OCI-LY7 (cell line): ENCODE results near the gene TARM1. TPM values are rescaled to one million over a fixed set of nuclear protein-coding genes. Genes with fewer than 3 reads are reported as not detected.

Experiments used
- BruUV-seq: library from RNA; stranded (reverse); fragments of 400-500 nt; replicated peaks from 2 replicates; lab custom pipeline; 2021; lab: Mats Ljungman, UMichigan
- CTCF ChIA-PET: fragments of 300-600 bp; sonication (Branson Sonifier 250); formaldehyde crosslinking; loops from one replicate; lab custom pipeline; 2022; ENCODE audit warnings: antibody characterized with exemption; ENCODE audit not compliant: unreplicated experiment; lab: Charles Lee
- POLR2A ChIA-PET: fragments of 300-600 bp; sonication (Branson Sonifier 250); formaldehyde crosslinking; loops from one replicate; lab custom pipeline; 2022; ENCODE audit warnings: antibody characterized with exemption; lab: Charles Lee
- DNase-seq: peaks from one replicate; pipeline ENCODE4 v3.0.0-alpha.2; 2015; ENCODE audit warnings: low spot score
- H2AFZ ChIP-seq: fragments of 200-600 bp; sonication (generic), shearing (Covaris generic); 2 replicates; pipeline ENCODE4 v1.6.1; 2014; ENCODE audit warnings: mild to moderate bottlenecking, antibody characterized with exemption, low read length, moderate library complexity
- H3K27ac ChIP-seq: fragments of 200-600 bp; sonication (generic); 2 replicates; pipeline ENCODE4 v1.5.1; 2014; ENCODE audit warnings: mixed run types, low read depth, mild to moderate bottlenecking, moderate library complexity, low read length, inconsistent platforms; ENCODE audit not compliant: poor library complexity, severe bottlenecking
- H3K36me3 ChIP-seq: fragments of 200-600 bp; sonication (generic); 2 replicates; pipeline ENCODE4 v1.6.1; 2014; ENCODE audit warnings: mild to moderate bottlenecking, antibody characterized with exemption, low read length, moderate library complexity, mixed read lengths; ENCODE audit not compliant: insufficient read depth
- H3K4me1 ChIP-seq: fragments of 200-600 bp; sonication (generic); 2 replicates; pipeline ENCODE4 v1.5.1; 2014; ENCODE audit warnings: mild to moderate bottlenecking, low read length; ENCODE audit not compliant: insufficient read depth, poor library complexity, severe bottlenecking
- H3K4me2 ChIP-seq: fragments of 200-600 bp; sonication (generic); 2 replicates; pipeline ENCODE4 v1.6.1; 2014; ENCODE audit warnings: mild to moderate bottlenecking, low read length
- H3K4me3 ChIP-seq: fragments of 200-600 bp; sonication (generic); 2 replicates; pipeline ENCODE4 v1.5.1; 2014; ENCODE audit warnings: mild to moderate bottlenecking, low read depth, low read length; ENCODE audit not compliant: poor library complexity, severe bottlenecking
- H3K79me2 ChIP-seq: fragments of 200-600 bp; sonication (generic); 2 replicates; pipeline ENCODE4 v1.6.1; 2016; ENCODE audit warnings: low read depth, mild to moderate bottlenecking, low read length, moderate library complexity, mixed read lengths; ENCODE audit not compliant: insufficient read depth
- H3K9me2 ChIP-seq: fragments of 200-600 bp; sonication (generic); 2 replicates; pipeline ENCODE4 v1.6.1; 2016; ENCODE audit warnings: mild to moderate bottlenecking, low read length, mixed read lengths; ENCODE audit not compliant: insufficient read depth
- H3K9me3 ChIP-seq: fragments of 200-600 bp; sonication (generic); 2 replicates; pipeline ENCODE4 v1.6.1; 2014; ENCODE audit warnings: mild to moderate bottlenecking, mixed run types, low read length, mixed read lengths
- H4K20me1 ChIP-seq: fragments of 200-600 bp; sonication (generic); 2 replicates; pipeline ENCODE4 v1.6.1; 2014; ENCODE audit warnings: mild to moderate bottlenecking, antibody characterized with exemption, low read length, moderate library complexity, mixed read lengths; ENCODE audit not compliant: insufficient read depth
- CTCF ChIP-seq: fragments of 200-600 bp; sonication (generic); conservative IDR thresholded peaks from 2 replicates; pipeline ENCODE4 v1.5.1; 2014; ENCODE audit warnings: mild to moderate bottlenecking, antibody characterized with exemption, low read length, moderate library complexity, mixed read lengths
- EZH2phosphoT487 ChIP-seq: fragments of 200-600 bp; sonication (generic); IDR thresholded peaks from 2 replicates; pipeline ENCODE4 v1.6.1; 2018; ENCODE audit warnings: low read depth, borderline replicate concordance, mild to moderate bottlenecking, mixed run types, antibody characterized with exemption, low read length, moderate library complexity, mixed read lengths
- intact Hi-C: fragments of 100-400 bp; cut with micrococcal nuclease; formaldehyde crosslinking; loops from one replicate; pipeline ENCODE4 v1.10.0; 2022; ENCODE audit not compliant: unreplicated experiment
- total RNA-seq, 2 experiments: library from RNA; depleted of rRNA in 1 of 2; stranded (reverse); fragments of >200 nt in 1 of 2; shearing (Covaris generic) in 1 of 2; gene quantifications; 2 replicates each; pipeline ENCODE4 v1.2.3, GENCODE V29; 2014 to 2022

Gene TARM1
- total RNA-seq, 2 experiments from 2014 or later, result not detected

GRCh38 chr19:54069470-54069869 is 11.7 kb downstream of the TARM1 start:
- intact Hi-C loops, result no loop called here
- Histone ChIP-seq H3K36me3 (no peaks in the 10 kb centered on the region), H3K4me2 (no peak overlapping the region), H3K9me3 (no peaks in the 10 kb centered on the region), H3K4me3 (no peak overlapping the region), H3K79me2 (no peaks in the 10 kb centered on the region), H3K9me2 (no peaks in the 10 kb centered on the region), H3K4me1 (no peaks in the 10 kb centered on the region), H3K27ac (no peak overlapping the region), H2AFZ (no peak overlapping the region), H4K20me1 (no peaks in the 10 kb centered on the region)
- ChIA-PET CTCF (no interaction called here), POLR2A (no interaction called here)
- no TSS peak for BruUV-seq
- no peak for TF ChIP-seq EZH2phosphoT487
- no peak for TF ChIP-seq CTCF
- DNase-seq, result no peak

DNA sequence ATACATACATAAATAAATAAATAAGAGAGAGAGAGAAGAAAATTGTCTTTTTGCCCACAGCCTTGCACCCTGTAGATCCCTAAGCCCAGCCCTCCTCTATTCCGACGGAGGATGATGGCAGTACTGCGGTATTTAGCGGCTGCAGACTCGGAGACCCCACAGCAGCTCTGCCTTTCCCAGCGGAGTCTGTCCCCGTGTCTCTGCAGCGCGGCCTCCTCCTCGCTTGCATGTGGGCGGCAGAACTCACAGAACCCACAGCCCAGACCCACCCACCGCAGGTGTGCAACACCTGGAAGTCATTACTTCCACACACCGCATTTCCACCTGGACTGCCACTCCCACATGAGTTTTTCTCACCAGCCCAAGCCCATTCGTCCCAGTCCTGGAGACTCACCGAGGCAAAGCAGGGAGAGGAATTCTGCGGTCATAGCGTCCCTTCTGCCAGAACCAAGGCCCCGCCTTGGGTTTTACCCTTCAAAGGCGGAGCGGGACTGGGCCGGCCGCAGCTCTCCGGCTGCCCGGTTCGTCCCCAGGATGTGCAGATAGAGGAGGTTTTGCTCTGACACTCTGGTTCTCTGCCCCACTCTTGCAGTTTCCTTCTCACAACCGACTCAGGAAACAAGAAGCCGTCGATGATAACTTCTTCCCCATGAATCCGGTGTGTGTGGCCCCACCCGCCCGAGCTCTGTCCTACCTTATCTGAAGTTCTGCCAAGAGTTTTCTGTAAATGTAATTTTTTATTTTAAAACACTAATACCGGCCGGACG is 17.6 kb downstream of the TARM1 start, which contains the start of gene VSTM1:
Gene VSTM1 (minus strand): TSS at position 548 of the 767 bp plus-strand sequence. CDS start 120 bp downstream, at position 428.
- Histone ChIP-seq H3K4me1 (no peaks in the 10 kb centered on the region), H3K9me3 (no peaks in the 10 kb centered on the region), H3K4me3 (no peak within 1 kb of the TSS), H3K36me3 (no peaks in the 10 kb centered on the region), H2AFZ (no peak within 1 kb of the TSS), H3K27ac (no peak within 1 kb of the TSS), H3K79me2 (no peaks in the 10 kb centered on the region), H4K20me1 (no peaks in the 10 kb centered on the region), H3K9me2 (no peaks in the 10 kb centered on the region), H3K4me2 (no peak within 1 kb of the TSS)
- POLR2A ChIA-PET, result no interaction called here
- no TSS peak for BruUV-seq
- no peak for DNase-seq
- CTCF ChIA-PET, result no interaction called here
- intact Hi-C loops, result no loop called here
- TF ChIP-seq EZH2phosphoT487, result no peak
- TF ChIP-seq CTCF, result no peak

GRCh38 chr19:54062643-54063042 is 18.5 kb downstream of the TARM1 start:
- TF ChIP-seq EZH2phosphoT487 (no peak), CTCF (no peak)
- Histone ChIP-seq H3K9me3 (no peaks in the 10 kb centered on the region), H3K4me1 (no peaks in the 10 kb centered on the region), H3K9me2 (no peaks in the 10 kb centered on the region), H3K79me2 (no peaks in the 10 kb centered on the region), H3K4me3 (no peak overlapping the region), H2AFZ (no peak overlapping the region), H3K36me3 (no peaks in the 10 kb centered on the region), H4K20me1 (no peaks in the 10 kb centered on the region), H3K27ac (no peak overlapping the region), H3K4me2 (no peak overlapping the region)
- ChIA-PET POLR2A (no interaction called here), CTCF (no interaction called here)
- BruUV-seq, result no TSS peak
- DNase-seq, result no peak
- intact Hi-C loops, result no loop called here
